HEK293 (cell line): Measurements from ENCODE around the gene NMNAT3.

Experiments used
- CTCF ChIA-PET: fragments of 350-600 bp; formaldehyde crosslinking; extraction: SDS; loops from one replicate; lab custom pipeline; 2021; ENCODE audit warnings: antibody characterized with exemption; lab: Yijun Ruan, JAX
- POLR2A ChIA-PET: fragments of 300-600 bp; formaldehyde crosslinking; extraction: SDS; loops from one replicate; lab custom pipeline; 2020; ENCODE audit warnings: antibody characterized with exemption, inconsistent platforms; lab: Yijun Ruan, JAX
- H3K27ac ChIP-seq: fragments of 200-500 bp; sonication (Bioruptor generic); 2 replicates; pipeline ENCODE4 v1.5.1; 2014; ENCODE audit warnings: low read depth, low read length, control low read depth, inconsistent platforms; ENCODE audit errors: extremely low read depth
- H3K36me3 ChIP-seq, 2 experiments: fragments of 200-500 bp in 1 of 2; sonication (Bioruptor generic) in 1 of 2; 1 replicate in 1 of 2; 2 replicates in 1 of 2; pipeline ENCODE4 v1.5.1; 2014 to 2017; ENCODE audit warnings: inconsistent platforms in 2 of 2, low read length in 2 of 2; ENCODE audit not compliant: control insufficient read depth in 2 of 2, insufficient read depth in 1 of 2
- H3K4me1 ChIP-seq: fragments of 200-500 bp; sonication (Bioruptor generic); 2 replicates; pipeline ENCODE4 v1.5.1; 2014; ENCODE audit warnings: mild to moderate bottlenecking, low read length, inconsistent platforms; ENCODE audit not compliant: control insufficient read depth, insufficient read depth
- H3K4me3 ChIP-seq: 2 replicates; pipeline ENCODE4 v1.5.1; 2011; ENCODE audit warnings: low read depth, mild to moderate bottlenecking, control low read depth, low read length, moderate library complexity
- H3K9me3 ChIP-seq: fragments of 200-500 bp; sonication (Bioruptor generic); 2 replicates; pipeline ENCODE4 v1.5.1; 2014; ENCODE audit warnings: low read depth, low read length, inconsistent platforms; ENCODE audit not compliant: control insufficient read depth, insufficient read depth
- BCL6B ChIP-seq: fragments of 450-650 bp; formaldehyde crosslinking; IDR thresholded peaks from 2 replicates; pipeline ENCODE4 v1.5.1; 2017; ENCODE audit warnings: missing biosample characterization, missing genetic modification characterization
- ELK4 ChIP-seq: IDR thresholded peaks from 2 replicates; pipeline ENCODE4 v1.6.1; 2011; ENCODE audit warnings: mild to moderate bottlenecking, low read depth, low read length, borderline replicate concordance
- GLI4 ChIP-seq: fragments of 450-650 bp; formaldehyde crosslinking; IDR thresholded peaks from 2 replicates; pipeline ENCODE4 v1.5.1; 2016; ENCODE audit warnings: missing biosample characterization, missing genetic modification characterization
- HOXA7 ChIP-seq: sonication (generic); formaldehyde crosslinking; IDR thresholded peaks from 2 replicates; pipeline ENCODE4 v1.8.1; 2022; ENCODE audit warnings: missing genetic modification reagents, borderline replicate concordance
- MZF1 ChIP-seq: fragments of 450-650 bp; formaldehyde crosslinking; IDR thresholded peaks from 2 replicates; pipeline ENCODE4 v1.5.1; 2017; ENCODE audit warnings: missing biosample characterization, missing genetic modification characterization, borderline replicate concordance
- OVOL3 ChIP-seq: fragments of 450-650 bp; formaldehyde crosslinking; IDR thresholded peaks from 2 replicates; pipeline ENCODE4 v1.5.1; 2016; ENCODE audit warnings: missing biosample characterization, missing genetic modification characterization
- PRDM10 ChIP-seq: fragments of 450-650 bp; formaldehyde crosslinking; IDR thresholded peaks from 2 replicates; pipeline ENCODE4 v1.5.1; 2016; ENCODE audit warnings: missing biosample characterization, missing genetic modification characterization
- PRDM6 ChIP-seq: fragments of 450-650 bp; formaldehyde crosslinking; IDR thresholded peaks from 2 replicates; pipeline ENCODE4 v1.5.1; 2017; ENCODE audit warnings: missing biosample characterization, missing genetic modification characterization
- ZBTB44 ChIP-seq: fragments of 450-650 bp; IDR thresholded peaks from 2 replicates; pipeline ENCODE4 v1.5.1; 2018; ENCODE audit warnings: missing biosample characterization, mild to moderate bottlenecking, missing genetic modification characterization
- ZFHX2 ChIP-seq: fragments of 450-650 bp; formaldehyde crosslinking; conservative IDR thresholded peaks from 2 replicates; pipeline ENCODE4 v1.5.1; 2016; ENCODE audit warnings: missing biosample characterization, missing genetic modification characterization
- ZFP37 ChIP-seq: fragments of 450-650 bp; formaldehyde crosslinking; IDR thresholded peaks from 2 replicates; pipeline ENCODE4 v1.5.1; 2016; ENCODE audit warnings: missing biosample characterization, missing genetic modification characterization
- ZFP69B ChIP-seq: fragments of 450-650 bp; formaldehyde crosslinking; IDR thresholded peaks from 2 replicates; pipeline ENCODE4 v1.5.1; 2016; ENCODE audit warnings: missing biosample characterization, missing genetic modification characterization
- ZNF112 ChIP-seq: fragments of 450-650 bp; formaldehyde crosslinking; IDR thresholded peaks from 2 replicates; pipeline ENCODE4 v1.5.0; 2017; ENCODE audit warnings: missing biosample characterization, missing genetic modification characterization
- ZNF146 ChIP-seq: fragments of 450-650 bp; formaldehyde crosslinking; IDR thresholded peaks from 2 replicates; pipeline ENCODE4 v1.5.1; 2016; ENCODE audit warnings: missing biosample characterization, missing genetic modification characterization
- ZNF211 ChIP-seq: fragments of 450-650 bp; formaldehyde crosslinking; IDR thresholded peaks from 2 replicates; pipeline ENCODE4 v1.5.1; 2016; ENCODE audit warnings: low read depth, missing biosample characterization, missing genetic modification characterization
- ZNF571 ChIP-seq: fragments of 450-650 bp; formaldehyde crosslinking; IDR thresholded peaks from 2 replicates; pipeline ENCODE4 v1.5.0; 2017; ENCODE audit warnings: missing biosample characterization, missing genetic modification characterization
- ZNF670 ChIP-seq: fragments of 450-650 bp; formaldehyde crosslinking; IDR thresholded peaks from 2 replicates; pipeline ENCODE4 v1.5.1; 2016; ENCODE audit warnings: missing biosample characterization, missing genetic modification characterization, low read depth
- ZNF785 ChIP-seq: fragments of 450-650 bp; formaldehyde crosslinking; IDR thresholded peaks from 2 replicates; pipeline ENCODE4 v1.5.1; 2016; ENCODE audit warnings: missing biosample characterization, missing genetic modification characterization
- ZSCAN16 ChIP-seq: fragments of 450-650 bp; formaldehyde crosslinking; IDR thresholded peaks from 2 replicates; pipeline ENCODE4 v1.5.1; 2016; ENCODE audit warnings: missing biosample characterization, missing genetic modification characterization

Gene NMNAT3

GRCh38 chr3:139577909-139578308 lies 99.9 kb downstream of the NMNAT3 start:
- Histone ChIP-seq H3K4me3 (no peak overlapping the region), H3K36me3 (no peaks in the 10 kb centered on the region), H3K27ac (no peak overlapping the region), H3K4me1 (no peaks in the 10 kb centered on the region)
- CTCF ChIA-PET, result interaction anchor here (0.6 kb wide), 1 partner anchor 16 kb away, joined by 3 read pairs; no protein-coding TSS in a partner anchor
- TF ChIP-seq ZNF211 (no peak), MZF1 (peak; percentile 58; the same call in 1 of the 2 replicates)
- TF ChIP-seq, all 188 proteins: peak for 1
- H3K9me3 ChIP-seq, result no peaks in the 10 kb centered on the region
- POLR2A ChIA-PET, result no interaction called here

- Histone ChIP-seq H3K4me3 (no peak overlapping the region), H3K27ac (no peak overlapping the region), H3K36me3 (no peaks in the 10 kb centered on the region), H3K9me3 (no peaks in the 10 kb centered on the region), H3K4me1 (no peaks in the 10 kb centered on the region)
- ChIA-PET POLR2A (no interaction called here), CTCF (interaction anchor here (0.6 to 1.7 kb wide), 2 partner anchors 13 to 131 kb away, joined by 3 read pairs; no protein-coding TSS in a partner anchor)
- TF ChIP-seq ZNF670 (tag by site-specific recombination) (no peak), PRDM10 (0 out of 2 replicates have a peak, but pooled peaks have one; percentile 35)
Observed at GRCh38 chr3:139577346-139577745, 100.4 kb downstream of the NMNAT3 start.

GRCh38 chr3:139574026-139574947 lies 103.5 kb downstream of the NMNAT3 start:
- Histone ChIP-seq H3K36me3 (no peaks in the 10 kb centered on the region), H3K27ac (no peak overlapping the region), H3K4me1 (no peaks in the 10 kb centered on the region), H3K4me3 (no peak overlapping the region), H3K9me3 (no peaks in the 10 kb centered on the region)
- CTCF ChIA-PET, result interaction anchor here (0.7 to 0.8 kb wide), 2 partner anchors 14 to 1864 kb away, joined by 3 to 4 read pairs; no protein-coding TSS in a partner anchor
- POLR2A ChIA-PET, result no interaction called here
- TF ChIP-seq ZFP37 (tag by site-specific recombination), result no peak
- no peak for TF ChIP-seq ZFHX2 (tag by site-specific recombination)
- no peak for TF ChIP-seq ZSCAN16 (tag by site-specific recombination)
- TF ChIP-seq ELK4, result no peak
- no peak for TF ChIP-seq ZNF112 (tag by site-specific recombination)
- TF ChIP-seq ZNF146, result no peak
- TF ChIP-seq GLI4, result no peak
- TF ChIP-seq ZNF785, result no peak
- TF ChIP-seq OVOL3 (tag by site-specific recombination), result no peak
- no peak for TF ChIP-seq ZNF571 (tag by site-specific recombination)
- TF ChIP-seq HOXA7 (CRISPR knock-in tag), result no peak
- no peak for TF ChIP-seq ZFP69B (tag by site-specific recombination)
- no peak for TF ChIP-seq BCL6B (tag by site-specific recombination)
- no peak for TF ChIP-seq ZBTB44 (tag by site-specific recombination)
- TF ChIP-seq PRDM6, result no peak
